Endothelial cell of umbilical vein (primary cell): ENCODE measurements around the gene OR2H1. TPM values are rescaled to one million over a fixed set of nuclear protein-coding genes. Genes with fewer than 3 reads are reported as not detected.
A peak's percentile ranks its signal among the peaks of the same experiment; 100 is the strongest.

ENCODE experiments used
- BruUV-seq: library from RNA; stranded (reverse); fragments of 400-500 nt; replicated peaks from 2 replicates; lab custom pipeline; 2021; lab: Mats Ljungman, UMichigan
- CTCF ChIA-PET: fragments of 300-600, 350-600 bp; sonication (Branson Sonifier 250); formaldehyde crosslinking; loops from one replicate; lab custom pipeline; 2021; ENCODE audit warnings: antibody characterized with exemption, inconsistent platforms; lab: Charles Lee
- POLR2A ChIA-PET: fragments of 300-600, 350-600 bp; sonication (Branson Sonifier 250); formaldehyde crosslinking; loops from one replicate; lab custom pipeline; 2021; ENCODE audit warnings: antibody characterized with exemption, inconsistent platforms; lab: Charles Lee
- DNase-seq: peaks from one replicate; pipeline ENCODE4 v3.0.0-alpha.2; 2011; ENCODE audit warnings: low read depth, low spot score
- FAIRE-seq: peaks from 2 replicates; lab custom pipeline; 2011; peaks lifted over from hg19 to GRCh38; lab: Jason Lieb, UNC
- H2AFZ ChIP-seq: 2 replicates; pipeline ENCODE4 v1.6.0; 2012; ENCODE audit warnings: low read depth, low read length, control low read depth, inconsistent platforms
- H3K27ac ChIP-seq: 2 replicates; pipeline ENCODE4 v1.5.1; 2011; ENCODE audit warnings: low read depth, mild to moderate bottlenecking, control low read depth, low read length, moderate library complexity; ENCODE audit not compliant: insufficient read depth
- H3K27me3 ChIP-seq, 2 experiments: 2 replicates each; pipeline versions ENCODE4 v1.6.0 to v1.6.1; 2011; ENCODE audit warnings: low read length in 2 of 2, mixed read lengths in 1 of 2; ENCODE audit not compliant: control insufficient read depth in 2 of 2, insufficient read depth in 2 of 2
- H3K36me3 ChIP-seq, 2 experiments: 2 replicates in 1 of 2; 3 replicates in 1 of 2; pipeline ENCODE4 v1.5.1; 2011; ENCODE audit warnings: low read length in 2 of 2, mild to moderate bottlenecking in 1 of 2, moderate library complexity in 1 of 2; ENCODE audit not compliant: control insufficient read depth in 2 of 2, insufficient read depth in 2 of 2; ENCODE audit errors: extremely low read depth in 1 of 2
- H3K4me1 ChIP-seq: 3 replicates; pipeline ENCODE4 v1.5.1; 2011; ENCODE audit warnings: mild to moderate bottlenecking, low read length; ENCODE audit not compliant: control insufficient read depth, insufficient read depth; ENCODE audit errors: extremely low read depth
- H3K4me2 ChIP-seq: 2 replicates; pipeline ENCODE4 v1.6.1; 2011; ENCODE audit warnings: low read length, control low read depth, mixed read lengths; ENCODE audit not compliant: insufficient read depth
- H3K4me3 ChIP-seq, 3 experiments: fragments of 200-600 bp in 1 of 3; sonication (generic), shearing (Covaris generic) in 1 of 3; replicated peaks in 1 of 3; 2 replicates each; pipeline ENCODE4 v1.5.1; 2011 to 2016; ENCODE audit warnings: control low read depth in 3 of 3, low read length in 3 of 3, mild to moderate bottlenecking in 2 of 3, inconsistent platforms in 1 of 3, low read depth in 1 of 3, moderate library complexity in 1 of 3; ENCODE audit not compliant: insufficient read depth in 1 of 3
- H3K79me2 ChIP-seq: 2 replicates; pipeline ENCODE4 v1.6.0; 2012; ENCODE audit warnings: low read length, inconsistent platforms; ENCODE audit not compliant: control insufficient read depth, insufficient read depth
- H3K9ac ChIP-seq: replicated peaks from 2 replicates; pipeline ENCODE3; 2011; ENCODE audit warnings: low read length, control low read depth; ENCODE audit not compliant: insufficient read depth; ENCODE audit errors: extremely low read depth
- H3K9me1 ChIP-seq: replicated peaks from 3 replicates; pipeline ENCODE4 v1.6.0; 2011; ENCODE audit warnings: mild to moderate bottlenecking, low read length; ENCODE audit not compliant: control insufficient read depth, insufficient read depth; ENCODE audit errors: extremely low read depth
- H3K9me3 ChIP-seq: replicated peaks from 2 replicates; pipeline ENCODE4 v1.5.1; 2012; ENCODE audit warnings: low read length, inconsistent platforms; ENCODE audit not compliant: control insufficient read depth, insufficient read depth
- H4K20me1 ChIP-seq: replicated peaks from 2 replicates; pipeline ENCODE3; 2011; ENCODE audit warnings: mild to moderate bottlenecking, low read length; ENCODE audit not compliant: control insufficient read depth, insufficient read depth; ENCODE audit errors: extremely low read depth
- EZH2 ChIP-seq: IDR thresholded peaks from 2 replicates; pipeline ENCODE4 v1.6.1; 2012; ENCODE audit warnings: borderline replicate concordance, low read depth, mild to moderate bottlenecking, moderate library complexity, low read length, inconsistent platforms; ENCODE audit not compliant: severe bottlenecking
- FOS ChIP-seq: IDR thresholded peaks from 2 replicates; pipeline ENCODE4 v1.6.1; 2011; ENCODE audit warnings: mild to moderate bottlenecking, low read length, moderate library complexity, borderline replicate concordance; ENCODE audit not compliant: insufficient read depth
- JUN ChIP-seq: IDR thresholded peaks from 2 replicates; pipeline ENCODE4 v1.6.1; 2011; ENCODE audit warnings: borderline replicate concordance, low read depth; ENCODE audit not compliant: insufficient read length, insufficient read depth
- MYC ChIP-seq: IDR thresholded peaks from one replicate; pipeline ENCODE4 v1.6.1; 2011; ENCODE audit warnings: mild to moderate bottlenecking, low read depth, low read length
- POLR2AphosphoS5 ChIP-seq: IDR thresholded peaks from 2 replicates; pipeline ENCODE4 v1.6.1; 2012; ENCODE audit warnings: low read depth, mild to moderate bottlenecking, control low read depth, low read length, moderate library complexity; ENCODE audit not compliant: insufficient read depth
- dilution Hi-C: fragments of 300-500 bp; cut with MboI; formaldehyde crosslinking; loops from one replicate; pipeline ENCODE4 v1.15.0; 2019; ENCODE audit warnings: low sequenced_read_pairs; ENCODE audit not compliant: extremely low pct_ligation_motif_present
- intact Hi-C: fragments of 100-400 bp; cut with micrococcal nuclease; formaldehyde crosslinking; loops from one replicate; pipeline ENCODE4 v1.10.0; 2022
- polyA plus RNA-seq, 4 experiments: library from polyadenylated mRNA; depleted of rRNA in 3 of 4; stranded (reverse) in 3 of 4; unstranded in 1 of 4; fragments of >200 nt; gene quantifications; 2 replicates each; pipeline versions ENCODE4 v1.2.1 to v1.2.3, GENCODE V29; 2011 to 2012; ENCODE audit warnings: missing spikeins in 1 of 4
- total RNA-seq: library from RNA; stranded (reverse); gene quantifications from 2 replicates; pipeline ENCODE4 v1.2.3, GENCODE V29; 2021
- TF ChIP-seq, protein P1 (sequence below), 2 donors: IDR thresholded peaks; 1 replicate in 1 of 2; 2 replicates in 1 of 2; pipeline ENCODE4 v1.5.1; 2011; ENCODE audit warnings: low read length in 2 of 2, mild to moderate bottlenecking in 2 of 2, moderate library complexity in 2 of 2, control low read depth in 1 of 2, inconsistent platforms in 1 of 2, low read depth in 1 of 2; ENCODE audit not compliant: insufficient read depth in 1 of 2; ENCODE audit errors: extremely low read depth in 1 of 2

OR2H1 gene
- total and polyA plus RNA-seq, 2 donors (not counting 3 experiments of a cell fraction or from before 2014, with no cell fraction given): not detected

DNA sequence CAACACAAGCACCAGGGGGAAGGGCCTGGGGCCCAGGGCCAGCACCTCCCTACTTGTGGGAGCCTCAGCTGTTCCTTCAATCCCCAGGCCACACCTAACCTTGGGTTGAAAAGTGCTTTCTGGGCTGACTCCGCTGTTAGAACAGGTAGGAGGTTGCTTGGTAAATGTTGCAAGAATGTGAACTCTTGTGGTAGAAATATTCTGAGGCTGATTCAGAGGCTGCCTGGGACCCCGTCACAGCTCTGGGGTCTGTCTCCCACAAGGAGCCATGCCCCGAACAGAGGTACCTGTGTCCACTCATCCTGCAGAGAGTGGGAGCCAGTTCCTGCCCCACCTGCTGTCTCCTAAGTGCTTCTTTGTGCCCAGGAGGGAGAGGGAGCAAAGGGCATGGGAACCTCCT lies 45.2 kb downstream of the OR2H1 start:
- FAIRE-seq: no peak
- ChIA-PET POLR2A (no interaction called here), CTCF (no interaction called here)
- no TSS peak for BruUV-seq
- Histone ChIP-seq H3K79me2 (no peaks in the 10 kb centered on the region), H3K27ac (no peak overlapping the region), H3K36me3 (no peaks in the 10 kb centered on the region), H3K27me3 (no peaks in the 10 kb centered on the region), H2AFZ (no peak overlapping the region), H3K9me3 (no peaks in the 10 kb centered on the region), H3K9ac (no peak overlapping the region), H3K4me3 (no peak overlapping the region), H3K4me1 (no peaks in the 10 kb centered on the region), H3K4me2 (no peak overlapping the region), H3K9me1 (no peaks in the 10 kb centered on the region), H4K20me1 (no peaks in the 10 kb centered on the region)
- intact Hi-C loops: no loop called here
- dilution Hi-C loops: no loop called here
- TF ChIP-seq, protein P1, sequence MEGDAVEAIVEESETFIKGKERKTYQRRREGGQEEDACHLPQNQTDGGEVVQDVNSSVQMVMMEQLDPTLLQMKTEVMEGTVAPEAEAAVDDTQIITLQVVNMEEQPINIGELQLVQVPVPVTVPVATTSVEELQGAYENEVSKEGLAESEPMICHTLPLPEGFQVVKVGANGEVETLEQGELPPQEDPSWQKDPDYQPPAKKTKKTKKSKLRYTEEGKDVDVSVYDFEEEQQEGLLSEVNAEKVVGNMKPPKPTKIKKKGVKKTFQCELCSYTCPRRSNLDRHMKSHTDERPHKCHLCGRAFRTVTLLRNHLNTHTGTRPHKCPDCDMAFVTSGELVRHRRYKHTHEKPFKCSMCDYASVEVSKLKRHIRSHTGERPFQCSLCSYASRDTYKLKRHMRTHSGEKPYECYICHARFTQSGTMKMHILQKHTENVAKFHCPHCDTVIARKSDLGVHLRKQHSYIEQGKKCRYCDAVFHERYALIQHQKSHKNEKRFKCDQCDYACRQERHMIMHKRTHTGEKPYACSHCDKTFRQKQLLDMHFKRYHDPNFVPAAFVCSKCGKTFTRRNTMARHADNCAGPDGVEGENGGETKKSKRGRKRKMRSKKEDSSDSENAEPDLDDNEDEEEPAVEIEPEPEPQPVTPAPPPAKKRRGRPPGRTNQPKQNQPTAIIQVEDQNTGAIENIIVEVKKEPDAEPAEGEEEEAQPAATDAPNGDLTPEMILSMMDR (IDR thresholded peaks at IDR 0.05; ENCODE audit: extremely low read depth in 1 of 2, insufficient read depth in 1 of 2, low read depth in 1 of 2, low read length in 2 of 2): no peak
- TF ChIP-seq POLR2AphosphoS5: no peak
- TF ChIP-seq FOS: no peak
- no peak for TF ChIP-seq EZH2
- no peak for DNase-seq

DNA sequence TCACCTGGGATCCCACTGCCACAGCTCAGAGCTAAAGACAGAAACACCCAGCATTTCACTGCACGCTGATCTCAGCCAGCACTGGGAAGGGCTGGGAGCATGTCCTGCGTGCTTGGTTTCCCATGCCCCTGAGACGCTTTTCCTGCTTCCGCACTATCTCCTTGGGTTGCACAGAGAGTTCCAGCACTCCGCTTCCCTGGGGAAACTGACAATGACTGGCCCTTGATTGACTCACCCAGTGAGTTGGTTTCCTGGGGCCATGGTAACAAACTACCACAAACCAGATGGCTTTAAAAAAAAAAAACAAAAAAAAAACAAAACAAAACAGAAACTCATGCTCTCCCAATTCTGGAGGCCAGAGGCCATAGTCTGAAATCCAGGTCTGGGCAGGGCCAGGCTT lies 45.6 kb downstream of the OR2H1 start:
- CTCF ChIA-PET: no interaction called here
- H3K9me1 ChIP-seq: no peaks in the 10 kb centered on the region
- intact Hi-C loops (no loop called here), dilution Hi-C loops (no loop called here)
- H3K27me3 ChIP-seq: no peaks in the 10 kb centered on the region
- no peaks in the 10 kb centered on the region for H3K9me3 ChIP-seq
- H3K27ac ChIP-seq: no peak overlapping the region
- H2AFZ ChIP-seq: no peak overlapping the region
- POLR2A ChIA-PET: no interaction called here
- no peak overlapping the region for H3K4me2 ChIP-seq
- no TSS peak for BruUV-seq
- no peak overlapping the region for H3K4me3 ChIP-seq
- no peaks in the 10 kb centered on the region for H4K20me1 ChIP-seq
- no peak overlapping the region for H3K9ac ChIP-seq
- no peak for FAIRE-seq
- TF ChIP-seq JUN (no peak), MYC (no peak), FOS (peak; percentile 77)
- H3K4me1 ChIP-seq: no peaks in the 10 kb centered on the region
- no peaks in the 10 kb centered on the region for H3K79me2 ChIP-seq
- peak; percentile 18 for DNase-seq
- H3K36me3 ChIP-seq: no peaks in the 10 kb centered on the region
